Left renal cortex interstitium (tissue), 4 donors: ENCODE results near the gene GREB1. TPM values are rescaled to one million over a fixed set of nuclear protein-coding genes. Genes with fewer than 3 reads are reported as not detected.

ENCODE experiments used
- DNase-seq, 4 donors: peaks; one replicate each; pipeline ENCODE4 v3.0.0-alpha.2; 2013; ENCODE audit warnings: low read depth in 4 of 4, low spot score in 2 of 4, missing footprints in 1 of 4
- polyA plus RNA-seq, 4 donors: library from polyadenylated mRNA; unstranded; fragments of 120-200 nt; gene quantifications; one replicate each; pipeline ENCODE4 v1.2.1, GENCODE V29; 2013; ENCODE audit not compliant: insufficient read length in 4 of 4

GREB1 gene
- polyA plus RNA-seq, 4 donors, result 9.2 to 19.7 (median 13.9) TPM

- no peak for DNase-seq
Observed at GRCh38 chr2:11628675-11629074, 94.8 kb downstream of the GREB1 start.

GRCh38 chr2:11629215-11629614 lies 95.4 kb downstream of the GREB1 start:
- DNase-seq, result no peak

- DNase-seq, result no peak
Observed at GRCh38 chr2:11629851-11630250, 96.0 kb downstream of the GREB1 start.

GRCh38 chr2:11630855-11631254 lies 97.0 kb downstream of the GREB1 start:
- no peak for DNase-seq

- DNase-seq, result no peak
Observed at GRCh38 chr2:11631462-11631861, 97.6 kb downstream of the GREB1 start.

GRCh38 chr2:11633923-11634478 lies 100.2 kb downstream of the GREB1 start:
- DNase-seq, result no peak

- no peak for DNase-seq
Observed at GRCh38 chr2:11634584-11634983, 100.7 kb downstream of the GREB1 start.

GRCh38 chr2:11635141-11635540 lies 101.3 kb downstream of the GREB1 start:
- no peak for DNase-seq

- DNase-seq, result no peak
Observed at GRCh38 chr2:11636593-11637295, 102.9 kb downstream of the GREB1 start.

GRCh38 chr2:11637546-11637945 lies 103.7 kb downstream of the GREB1 start:
- no peak for DNase-seq

GRCh38 chr2:11639503-11639902 lies 105.7 kb downstream of the GREB1 start:
- no peak for DNase-seq

GRCh38 chr2:11640132-11640531 lies 106.3 kb downstream of the GREB1 start:
- DNase-seq, result no peak

GRCh38 chr2:11642972-11643371 lies 109.1 kb downstream of the GREB1 start:
- no peak for DNase-seq

GRCh38 chr2:11644293-11644692 lies 110.4 kb downstream of the GREB1 start:
- DNase-seq, result no peak

GRCh38 chr2:11646530-11646929 lies 112.7 kb downstream of the GREB1 start:
- DNase-seq, result no peak

- no peak for DNase-seq
Observed at GRCh38 chr2:11647834-11648600, 114.2 kb downstream of the GREB1 start.

GRCh38 chr2:11649093-11649492 lies 115.2 kb downstream of the GREB1 start:
- no peak for DNase-seq

GRCh38 chr2:11651856-11652548 lies 118.2 kb downstream of the GREB1 start:
- DNase-seq, result no peak

- DNase-seq, result no peak
Observed at GRCh38 chr2:11652553-11652952, 118.7 kb downstream of the GREB1 start.

GRCh38 chr2:11655495-11655894 lies 121.7 kb downstream of the GREB1 start:
- DNase-seq, result no peak

- no peak for DNase-seq
Observed at GRCh38 chr2:11656252-11656651, 122.4 kb downstream of the GREB1 start.
